Upper lobe of left lung (tissue), 6 donors: Measurements from ENCODE around the gene KRT2. TPM values are rescaled to one million over a fixed set of nuclear protein-coding genes. Genes with fewer than 3 reads are reported as not detected.

Experiments
- ATAC-seq, 2 donors: fragments of 200-7000 bp; cut with Tn5 transposase; one replicate each; pipeline ENCODE4 v1.9.1; 2022; ENCODE audit warnings: mild to moderate bottlenecking in 2 of 2, moderate library complexity in 2 of 2; ENCODE audit not compliant: low FRiP score in 2 of 2
- DNase-seq, 2 donors: peaks; one replicate each; pipeline ENCODE4 v3.0.0-alpha.2; 2019 to 2020
- H3K27ac ChIP-seq, 4 donors: fragments of 200-600 bp; sonication (generic); one replicate each; pipeline ENCODE4 v1.5.1; 2016 to 2019
- H3K27me3 ChIP-seq, 4 donors: fragments of 200-600 bp; sonication (generic); one replicate each; pipeline ENCODE4 v1.5.1; 2017 to 2019
- H3K36me3 ChIP-seq, 4 donors: fragments of 200-600 bp; sonication (generic); one replicate each; pipeline ENCODE4 v1.5.1; 2016 to 2019
- H3K4me1 ChIP-seq, 4 donors: fragments of 200-600 bp; sonication (generic); one replicate each; pipeline ENCODE4 v1.5.1; 2018 to 2019
- H3K4me3 ChIP-seq, 4 donors: fragments of 200-600 bp; sonication (generic); one replicate each; pipeline ENCODE4 v1.5.1; 2017 to 2019; ENCODE audit warnings: mild to moderate bottlenecking in 2 of 4, moderate library complexity in 1 of 4
- H3K9me3 ChIP-seq, 4 donors: fragments of 200-600 bp; sonication (generic); one replicate each; pipeline ENCODE4 v1.5.1; 2018 to 2019
- EP300 ChIP-seq, 4 donors: sonication (generic); formaldehyde crosslinking; IDR thresholded peaks; one replicate each; pipeline ENCODE4 v1.5.1; 2017; ENCODE audit warnings: antibody characterized with exemption in 4 of 4, control low read depth in 2 of 4
- POLR2A ChIP-seq, 4 donors: fragments of 450-650 bp; IDR thresholded peaks; one replicate each; pipeline ENCODE4 v1.5.1; 2016 to 2017; ENCODE audit warnings: antibody characterized with exemption in 4 of 4, mild to moderate bottlenecking in 2 of 4
- POLR2AphosphoS5 ChIP-seq, 2 donors: sonication (generic); formaldehyde crosslinking; IDR thresholded peaks; one replicate each; pipeline ENCODE4 v1.5.1; 2017; ENCODE audit warnings: antibody characterized with exemption in 2 of 2
- WGBS, 2 donors: methylation state at CpG; one replicate each; pipeline ENCODE4 v1.1.5; 2017 to 2018; 5-methylcytosine and 5-hydroxymethylcytosine counted together
- total RNA-seq, 6 donors: library from RNA; depleted of rRNA in 4 of 6; stranded (reverse); fragments of >200 nt in 4 of 6; gene quantifications; one replicate each; pipeline versions ENCODE4 v1.1.0 to v1.2.1, GENCODE V29; 2016 to 2021
- TF ChIP-seq, protein P1 (sequence below), 6 experiments: fragments of 450-650 bp in 4 of 6; fragments of 200-600 bp in 2 of 6; sonication (generic) in 2 of 6; IDR thresholded peaks; one replicate each; pipeline ENCODE4 v1.5.1; 2016 to 2019; ENCODE audit warnings: antibody characterized with exemption in 6 of 6
- donor health status: DM: no; HTN: no; CAD: no; lungs with moderate emphysema.
- donor health status: DM: no; HTN: yes; CAD: no; lungs with severe emphysema.

The KRT2 gene
- total RNA-seq, 6 donors from 2014 or later = not detected

DNA sequence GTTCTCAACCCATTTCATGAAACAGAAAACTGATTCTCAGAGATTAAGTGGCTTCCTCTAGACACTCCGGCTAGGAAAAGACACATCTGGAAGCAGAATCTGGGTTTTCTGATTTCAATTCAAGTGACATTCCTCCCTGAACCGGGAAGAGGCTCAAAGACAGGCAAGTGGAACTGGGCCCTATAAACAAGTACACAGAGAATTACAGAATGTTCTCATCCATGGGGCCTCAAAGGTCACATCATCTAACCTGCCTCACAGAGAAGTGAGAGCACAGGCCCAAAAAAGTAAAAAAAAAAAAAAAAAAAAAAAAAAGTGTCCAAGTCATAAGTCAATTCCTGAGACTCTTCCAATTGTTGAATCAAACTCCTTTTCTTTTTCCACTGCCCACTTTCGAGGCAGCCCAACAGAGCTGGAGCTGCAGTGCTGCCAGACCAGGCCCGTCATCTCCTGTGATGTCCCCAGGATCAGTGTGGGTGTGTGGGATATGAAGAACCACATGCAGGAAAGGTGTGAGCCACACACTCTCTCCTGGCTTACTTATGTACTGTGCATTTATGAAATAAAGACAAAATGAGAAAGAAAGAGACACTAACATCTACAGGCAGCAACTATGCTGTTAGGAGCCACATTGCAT is 31.0 kb upstream of the KRT2 start:
- no peaks in the 10 kb centered on the region for H3K4me1 ChIP-seq
- H3K27me3 ChIP-seq = no peaks in the 10 kb centered on the region
- H3K36me3 ChIP-seq = no peaks in the 10 kb centered on the region
- 81 to 86% methylated on average over 4 of the region's 4 CpGs for WGBS, 2 donors
- DNase-seq (no peak), ATAC-seq (no peak)
- no peak overlapping the region for H3K27ac ChIP-seq
- no peak for TF ChIP-seq POLR2AphosphoS5 (IDR thresholded peaks at IDR 0.05)
- no peaks in the 10 kb centered on the region for H3K9me3 ChIP-seq
- no peak overlapping the region for H3K4me3 ChIP-seq

DNA sequence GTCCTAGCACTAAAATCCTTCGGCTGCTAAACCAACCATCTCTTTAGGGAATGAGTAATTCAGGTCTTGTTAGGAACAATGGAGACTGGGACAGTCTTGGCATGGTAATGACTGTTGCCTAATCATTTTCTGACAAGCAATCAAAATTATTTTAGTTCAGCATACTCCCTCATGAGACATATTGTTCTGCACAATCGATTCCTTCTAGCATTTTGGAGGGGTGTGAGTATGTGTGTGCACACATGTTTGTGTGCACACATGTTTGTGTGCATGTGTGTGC is 30.3 kb upstream of the KRT2 start:
- no peaks in the 10 kb centered on the region for H3K9me3 ChIP-seq
- H3K36me3 ChIP-seq = no peaks in the 10 kb centered on the region
- 77 to 79% methylated on average over 2 of the region's 2 CpGs for WGBS, 2 donors
- H3K27me3 ChIP-seq = no peaks in the 10 kb centered on the region
- DNase-seq = no peak
- H3K4me3 ChIP-seq = no peak overlapping the region
- H3K27ac ChIP-seq = no peak overlapping the region
- ATAC-seq = no peak
- H3K4me1 ChIP-seq = no peaks in the 10 kb centered on the region
- TF ChIP-seq, protein P1, sequence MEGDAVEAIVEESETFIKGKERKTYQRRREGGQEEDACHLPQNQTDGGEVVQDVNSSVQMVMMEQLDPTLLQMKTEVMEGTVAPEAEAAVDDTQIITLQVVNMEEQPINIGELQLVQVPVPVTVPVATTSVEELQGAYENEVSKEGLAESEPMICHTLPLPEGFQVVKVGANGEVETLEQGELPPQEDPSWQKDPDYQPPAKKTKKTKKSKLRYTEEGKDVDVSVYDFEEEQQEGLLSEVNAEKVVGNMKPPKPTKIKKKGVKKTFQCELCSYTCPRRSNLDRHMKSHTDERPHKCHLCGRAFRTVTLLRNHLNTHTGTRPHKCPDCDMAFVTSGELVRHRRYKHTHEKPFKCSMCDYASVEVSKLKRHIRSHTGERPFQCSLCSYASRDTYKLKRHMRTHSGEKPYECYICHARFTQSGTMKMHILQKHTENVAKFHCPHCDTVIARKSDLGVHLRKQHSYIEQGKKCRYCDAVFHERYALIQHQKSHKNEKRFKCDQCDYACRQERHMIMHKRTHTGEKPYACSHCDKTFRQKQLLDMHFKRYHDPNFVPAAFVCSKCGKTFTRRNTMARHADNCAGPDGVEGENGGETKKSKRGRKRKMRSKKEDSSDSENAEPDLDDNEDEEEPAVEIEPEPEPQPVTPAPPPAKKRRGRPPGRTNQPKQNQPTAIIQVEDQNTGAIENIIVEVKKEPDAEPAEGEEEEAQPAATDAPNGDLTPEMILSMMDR (IDR thresholded peaks at IDR 0.05) = no peak
- TF ChIP-seq POLR2AphosphoS5 (IDR thresholded peaks at IDR 0.05) (no peak), POLR2A (IDR thresholded peaks at IDR 0.05) (no peak), EP300 (IDR thresholded peaks at IDR 0.05) (no peak)

DNA sequence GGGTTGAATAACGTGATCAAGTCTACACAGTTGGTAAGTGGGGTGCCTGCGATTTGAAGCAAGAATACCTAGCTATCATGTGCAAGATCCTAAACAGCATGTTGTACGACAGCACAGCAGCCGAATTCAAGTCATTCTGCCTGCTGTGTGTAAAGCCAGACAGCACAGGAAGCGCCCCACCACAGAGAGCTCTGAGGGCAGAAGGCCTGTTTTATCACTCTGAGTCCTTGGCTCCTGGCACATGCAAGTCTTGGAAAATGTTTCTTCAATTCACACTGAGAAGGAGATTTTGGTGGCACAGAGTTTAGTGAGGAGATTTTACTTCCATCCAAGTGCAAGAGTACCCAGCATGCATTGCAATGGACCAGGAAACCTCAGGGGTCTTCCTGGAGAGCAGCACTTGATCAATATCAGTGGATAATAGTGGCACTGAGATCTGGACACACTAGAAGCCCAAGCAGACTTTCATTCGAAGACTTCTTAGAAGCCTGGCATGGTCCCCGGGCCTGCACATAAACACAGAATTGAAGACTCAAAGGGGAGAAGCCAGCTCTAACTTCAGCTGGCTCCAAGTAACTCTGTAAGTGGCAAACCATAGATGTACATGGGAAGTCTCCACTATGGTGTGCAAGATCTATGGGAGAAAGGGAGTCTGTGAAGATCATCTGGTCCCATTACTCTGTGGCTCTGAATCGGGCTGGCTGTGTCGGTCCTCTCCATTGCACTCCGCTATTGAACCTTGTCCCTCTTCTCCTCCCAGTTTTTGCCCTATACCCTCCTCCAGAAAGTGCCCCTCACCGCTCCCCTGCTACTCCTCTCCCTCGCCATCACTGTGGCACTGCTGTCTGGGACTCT is 29.7 kb upstream of the KRT2 start:
- ATAC-seq = no peak
- Histone ChIP-seq H3K27me3 (no peaks in the 10 kb centered on the region), H3K9me3 (no peaks in the 10 kb centered on the region), H3K36me3 (no peaks in the 10 kb centered on the region), H3K27ac (no peak overlapping the region), H3K4me3 (no peak overlapping the region), H3K4me1 (no peaks in the 10 kb centered on the region)
- TF ChIP-seq POLR2A (IDR thresholded peaks at IDR 0.05) = no peak
- TF ChIP-seq, protein P1 (IDR thresholded peaks at IDR 0.05) = no peak
- no peak for TF ChIP-seq EP300 (IDR thresholded peaks at IDR 0.05)
- WGBS, 2 donors = 75 to 76% methylated on average over 11 to 12 of the region's 12 CpGs
- DNase-seq = no peak

DNA sequence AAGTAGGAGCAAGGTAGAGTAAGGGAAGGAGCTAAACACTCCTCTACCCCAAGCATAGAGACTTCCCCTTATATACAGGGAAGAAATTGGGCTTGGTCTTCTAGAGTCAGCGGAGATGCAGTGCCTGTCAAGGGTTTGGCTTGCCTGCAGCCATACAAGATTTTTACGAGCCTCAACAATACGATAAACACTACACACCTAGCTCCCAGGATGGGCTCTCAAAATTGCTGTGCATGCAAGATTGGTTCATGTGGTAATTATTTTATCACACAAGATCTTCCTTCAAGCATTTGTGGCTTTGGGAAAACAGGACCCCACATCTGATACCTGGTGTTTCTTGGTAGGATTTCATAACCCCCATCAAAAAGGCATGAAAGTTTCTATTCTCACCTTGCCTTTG is 28.4 kb upstream of the KRT2 start, which contains the start of gene KRT1:
KRT1 (minus strand) TSS at position 45 of the 400 bp plus-strand sequence. CDS start 59 bp downstream, outside the sequence.
- H3K9me3 ChIP-seq = no peaks in the 10 kb centered on the region
- no peak within 1 kb of the TSS for H3K27ac ChIP-seq
- no peak for ATAC-seq
- H3K36me3 ChIP-seq = no peaks in the 10 kb centered on the region
- TF ChIP-seq POLR2A (IDR thresholded peaks at IDR 0.05) (no peak), EP300 (IDR thresholded peaks at IDR 0.05) (no peak), POLR2AphosphoS5 (IDR thresholded peaks at IDR 0.05) (no peak)
- TF ChIP-seq, protein P1 (IDR thresholded peaks at IDR 0.05) = no peak
- DNase-seq = no peak
- 95 to 96% methylated on average over 3 of the region's 3 CpGs for WGBS, 2 donors
- no peaks in the 10 kb centered on the region for H3K27me3 ChIP-seq
- no peaks in the 10 kb centered on the region for H3K4me1 ChIP-seq
- no peak within 1 kb of the TSS for H3K4me3 ChIP-seq

DNA sequence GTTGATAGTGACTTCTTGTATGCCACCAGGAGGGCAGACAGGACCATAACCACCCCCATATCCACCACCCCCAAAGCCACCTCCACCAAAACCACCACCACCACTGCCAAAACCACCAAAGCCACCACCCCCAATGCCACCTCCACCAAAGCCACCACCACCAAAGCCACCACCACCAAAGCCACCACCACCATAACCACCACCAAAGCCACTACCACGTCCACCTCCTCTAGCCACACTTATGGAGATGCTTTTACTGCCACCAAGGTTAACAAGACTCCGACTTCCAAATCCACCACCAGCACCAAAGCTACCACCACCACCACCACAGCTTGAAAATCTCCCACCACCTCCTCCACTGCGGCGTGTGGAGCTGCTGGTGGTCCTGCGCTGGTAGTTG is 27.9 kb upstream of the KRT2 start:
- ATAC-seq (no peak), DNase-seq (no peak)
- Histone ChIP-seq H3K27me3 (no peaks in the 10 kb centered on the region), H3K27ac (no peak overlapping the region), H3K4me3 (no peak overlapping the region), H3K4me1 (no peaks in the 10 kb centered on the region), H3K9me3 (no peaks in the 10 kb centered on the region), H3K36me3 (no peaks in the 10 kb centered on the region)
- TF ChIP-seq EP300 (IDR thresholded peaks at IDR 0.05) = no peak
- TF ChIP-seq POLR2AphosphoS5 (IDR thresholded peaks at IDR 0.05) = no peak
- TF ChIP-seq, protein P1 (IDR thresholded peaks at IDR 0.05) = no peak
- TF ChIP-seq POLR2A (IDR thresholded peaks at IDR 0.05) = no peak
- 89% methylated on average over 5 of the region's 5 CpGs for WGBS, 2 donors
